RWPE2 (cell line): ENCODE results near the gene PDE4D.

ENCODE experiments used
- ATAC-seq: fragments of 200-7000 bp; cut with Tn5 transposase; 3 replicates; pipeline ENCODE4 v1.9.1; 2021; ENCODE audit warnings: low read depth
- DNase-seq: peaks from one replicate; pipeline ENCODE4 v3.0.0-alpha.2; 2020; ENCODE audit warnings: low spot score
- H3K27ac ChIP-seq: fragments of 450-650 bp; 2 replicates; pipeline ENCODE4 v1.5.1; 2017; ENCODE audit warnings: mild to moderate bottlenecking; ENCODE audit not compliant: poor library complexity, severe bottlenecking
- H3K27me3 ChIP-seq: fragments of 250-450 bp; sonication (Bioruptor Pico); 2 replicates; pipeline ENCODE4 v1.5.1; 2021; ENCODE audit warnings: mild to moderate bottlenecking, moderate library complexity; ENCODE audit not compliant: insufficient read depth, poor library complexity, severe bottlenecking
- H3K36me3 ChIP-seq: fragments of 250-450 bp; sonication (Bioruptor Pico); 2 replicates; pipeline ENCODE4 v1.5.1; 2020; ENCODE audit warnings: low read depth, mild to moderate bottlenecking, moderate library complexity
- H3K4me1 ChIP-seq: fragments of 250-450 bp; sonication (Bioruptor Pico); 2 replicates; pipeline ENCODE4 v1.5.1; 2021; ENCODE audit warnings: mild to moderate bottlenecking, moderate library complexity; ENCODE audit not compliant: insufficient read depth, poor library complexity, severe bottlenecking
- H3K4me3 ChIP-seq: fragments of 250-450 bp; sonication (Bioruptor Pico); 2 replicates; pipeline ENCODE4 v1.5.1; 2021; ENCODE audit warnings: mild to moderate bottlenecking, moderate library complexity; ENCODE audit not compliant: severe bottlenecking
- H3K9me3 ChIP-seq: fragments of 250-450 bp; sonication (Bioruptor Pico); 2 replicates; pipeline ENCODE4 v1.5.1; 2021; ENCODE audit warnings: mild to moderate bottlenecking, moderate library complexity; ENCODE audit not compliant: severe bottlenecking
- CTCF ChIP-seq: fragments of 450-650 bp; IDR thresholded peaks from one replicate; pipeline ENCODE4 v1.5.1; 2017; ENCODE audit warnings: mild to moderate bottlenecking, moderate library complexity; ENCODE audit not compliant: poor library complexity, severe bottlenecking

PDE4D gene

DNA sequence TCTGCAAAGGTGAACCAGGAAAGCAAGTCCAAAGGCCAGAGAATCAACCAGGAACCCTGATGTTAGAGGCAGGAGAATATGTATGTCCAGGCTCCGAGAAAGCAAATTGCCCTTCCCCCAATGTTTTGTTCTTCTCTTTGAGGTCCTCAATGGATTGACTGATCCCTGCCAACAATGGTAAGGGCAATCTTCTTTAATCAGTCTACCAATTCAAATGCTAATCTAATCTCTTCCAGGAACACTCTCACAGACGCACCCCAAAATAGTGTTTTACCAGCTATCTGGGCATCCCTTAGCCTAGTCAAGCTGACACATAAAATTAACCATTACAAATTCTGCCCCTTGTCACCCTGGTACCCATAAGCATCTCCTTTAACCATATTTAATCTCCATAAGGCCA lies 912.6 kb downstream of the PDE4D start:
- Histone ChIP-seq H3K36me3 (no peaks in the 10 kb centered on the region; the same call in 1 of the 2 replicates), H3K9me3 (no peaks in the 10 kb centered on the region), H3K27ac (no peak overlapping the region), H3K27me3 (no peaks in the 10 kb centered on the region), H3K4me3 (no peak overlapping the region), H3K4me1 (no peaks in the 10 kb centered on the region)
- ATAC-seq (no peak), DNase-seq (no peak)
- no peak for TF ChIP-seq CTCF

DNA sequence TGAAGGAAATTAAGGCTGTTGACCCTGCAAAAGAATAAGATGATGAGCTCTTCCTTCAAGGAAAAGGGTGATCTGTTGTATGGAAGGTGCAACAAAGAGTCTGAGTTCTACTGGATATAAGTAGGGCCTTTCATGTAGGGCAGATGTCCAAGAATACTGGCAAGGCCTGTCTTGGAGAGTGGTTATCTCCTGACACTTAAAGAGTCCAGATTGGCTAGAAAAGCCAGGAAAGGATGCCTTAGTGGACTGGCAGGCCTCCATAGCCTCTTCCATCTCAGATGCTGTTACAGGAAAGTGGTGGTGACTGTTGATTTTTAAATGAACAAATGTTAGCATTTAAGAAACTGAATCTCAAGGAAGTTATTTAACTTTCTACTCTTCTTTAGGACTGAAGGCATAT lies 914.4 kb downstream of the PDE4D start:
- TF ChIP-seq CTCF, result no peak
- DNase-seq, result no peak
- Histone ChIP-seq H3K36me3 (peaks cover 10% of the 10 kb centered on the region), H3K9me3 (no peaks in the 10 kb centered on the region), H3K27me3 (no peaks in the 10 kb centered on the region), H3K4me1 (no peaks in the 10 kb centered on the region), H3K27ac (no peak overlapping the region), H3K4me3 (no peak overlapping the region)
- no peak for ATAC-seq

- no peak for DNase-seq
- Histone ChIP-seq H3K27ac (no peak overlapping the region), H3K9me3 (no peaks in the 10 kb centered on the region), H3K4me1 (no peaks in the 10 kb centered on the region), H3K27me3 (no peaks in the 10 kb centered on the region), H3K4me3 (no peak overlapping the region), H3K36me3 (peaks cover 10% of the 10 kb centered on the region)
- no peak for TF ChIP-seq CTCF
- ATAC-seq, result no peak
These were observed 918.9 kb downstream of the PDE4D start for GRCh38 chr5:58974601-58975000.

GRCh38 chr5:58974083-58974482 lies 919.4 kb downstream of the PDE4D start:
- peaks cover 10% of the 10 kb centered on the region for H3K36me3 ChIP-seq
- H3K4me3 ChIP-seq, result no peak overlapping the region
- H3K4me1 ChIP-seq, result no peaks in the 10 kb centered on the region
- no peaks in the 10 kb centered on the region for H3K27me3 ChIP-seq
- DNase-seq, result no peak
- TF ChIP-seq CTCF, result no peak
- no peak for ATAC-seq
- no peak overlapping the region for H3K27ac ChIP-seq
- no peaks in the 10 kb centered on the region for H3K9me3 ChIP-seq

- H3K27me3 ChIP-seq, result no peaks in the 10 kb centered on the region
- no peak overlapping the region for H3K4me3 ChIP-seq
- no peaks in the 10 kb centered on the region for H3K4me1 ChIP-seq
- DNase-seq (no peak), ATAC-seq (no peak)
- no peak for TF ChIP-seq CTCF
- H3K9me3 ChIP-seq, result no peaks in the 10 kb centered on the region
- H3K27ac ChIP-seq, result no peak overlapping the region
- H3K36me3 ChIP-seq, result peaks cover 10% of the 10 kb centered on the region
These were observed 921.2 kb downstream of the PDE4D start for GRCh38 chr5:58972301-58972700.
